IPS-15b (cell line): Measurements from ENCODE around the gene TCHP.

ENCODE experiments used
- H3K27me3 ChIP-seq: one replicate; pipeline ENCODE4 v1.6.1; 2013; ENCODE audit warnings: low read length; ENCODE audit not compliant: control insufficient read depth, insufficient read depth
- H3K36me3 ChIP-seq: one replicate; pipeline ENCODE4 v1.6.1; 2013; ENCODE audit warnings: low read length; ENCODE audit not compliant: control insufficient read depth, insufficient read depth
- H3K4me1 ChIP-seq: one replicate; pipeline ENCODE4 v1.6.1; 2013; ENCODE audit warnings: mild to moderate bottlenecking, low read length; ENCODE audit not compliant: control insufficient read depth, insufficient read depth
- H3K4me3 ChIP-seq: one replicate; pipeline ENCODE4 v1.5.1; 2013; ENCODE audit warnings: low read depth, low read length
- H3K9ac ChIP-seq: one replicate; pipeline ENCODE4 v1.6.1; 2013; ENCODE audit warnings: low read depth, mild to moderate bottlenecking, low read length
- H3K9me3 ChIP-seq: one replicate; pipeline ENCODE4 v1.6.1; 2013; ENCODE audit warnings: mild to moderate bottlenecking, low read length; ENCODE audit not compliant: control insufficient read depth, insufficient read depth

The TCHP gene

DNA sequence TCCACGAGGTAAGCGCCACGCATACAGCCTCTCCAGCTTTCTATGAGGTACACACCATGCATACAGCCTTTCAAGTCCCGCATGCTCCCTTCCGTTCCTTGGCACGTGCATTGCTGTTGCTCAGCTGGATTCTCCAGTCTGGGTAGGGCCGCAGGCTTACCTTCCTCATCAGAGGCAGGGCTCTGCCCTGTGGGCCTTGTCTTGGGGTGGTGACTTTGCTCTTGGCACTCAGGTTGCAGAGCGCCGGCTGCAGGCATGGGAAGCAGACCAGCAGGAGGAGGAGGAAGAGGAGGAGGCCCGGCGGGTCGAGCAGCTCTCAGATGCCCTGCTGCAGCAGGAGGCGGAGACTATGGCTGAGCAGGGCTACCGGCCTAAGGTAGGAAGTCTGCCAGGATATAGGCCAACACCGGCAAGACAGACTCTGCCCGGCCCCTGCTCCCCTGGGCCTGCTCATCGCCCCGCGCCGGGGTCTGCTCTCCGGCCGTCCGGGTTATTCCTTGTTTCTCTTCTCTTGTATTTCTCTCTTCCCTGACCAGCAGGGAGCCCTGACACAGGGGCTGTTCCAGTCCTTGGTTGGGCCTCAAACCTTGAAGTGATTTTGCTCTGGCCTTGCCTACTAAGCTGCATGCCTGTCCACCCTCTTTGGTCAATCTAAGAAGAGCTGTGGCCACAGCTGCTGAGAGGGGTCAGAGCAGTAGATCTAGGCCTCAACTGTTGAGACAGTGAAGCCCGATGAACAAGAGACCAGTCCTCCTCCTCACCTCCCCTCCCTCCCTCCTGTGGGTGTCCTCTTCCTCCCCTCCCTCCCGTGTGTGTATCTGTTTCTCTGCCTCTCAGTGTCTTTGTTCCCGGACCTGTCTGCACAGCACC lies 15.3 kb downstream of the TCHP start:
- Histone ChIP-seq H3K36me3 (peaks cover 5% of the 10 kb centered on the region), H3K27me3 (no peaks in the 10 kb centered on the region), H3K9me3 (no peaks in the 10 kb centered on the region)

DNA sequence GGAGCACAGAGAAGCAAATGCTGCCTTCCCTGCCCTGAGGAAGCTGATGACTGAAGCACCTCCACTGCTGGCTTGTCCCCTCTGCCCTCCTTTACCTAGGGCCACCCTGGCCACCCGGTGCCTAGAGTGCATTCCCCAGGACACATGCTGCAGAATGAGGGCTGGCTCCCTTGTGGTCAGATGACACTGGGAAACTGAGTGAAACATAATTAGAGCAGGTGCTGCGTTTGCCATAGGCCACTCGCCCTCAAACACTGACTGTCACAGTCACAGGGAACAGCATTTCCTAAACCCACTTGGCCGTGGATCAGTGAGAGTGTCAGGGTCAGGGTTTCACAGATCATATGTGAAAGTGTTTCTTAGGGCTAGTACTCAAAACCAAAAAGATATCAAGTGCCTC lies 16.0 kb downstream of the TCHP start:
- no peaks in the 10 kb centered on the region for H3K9me3 ChIP-seq
- H3K4me1 ChIP-seq = no peaks in the 10 kb centered on the region
- H3K36me3 ChIP-seq = peaks cover 4% of the 10 kb centered on the region
- no peaks in the 10 kb centered on the region for H3K27me3 ChIP-seq
- no peak overlapping the region for H3K9ac ChIP-seq
- no peak overlapping the region for H3K4me3 ChIP-seq

More for the DNA sequence above, 15.3 kb downstream of the TCHP start:
- Histone ChIP-seq H3K4me1 (no peaks in the 10 kb centered on the region), H3K9ac (no peak overlapping the region), H3K4me3 (no peak overlapping the region)

DNA sequence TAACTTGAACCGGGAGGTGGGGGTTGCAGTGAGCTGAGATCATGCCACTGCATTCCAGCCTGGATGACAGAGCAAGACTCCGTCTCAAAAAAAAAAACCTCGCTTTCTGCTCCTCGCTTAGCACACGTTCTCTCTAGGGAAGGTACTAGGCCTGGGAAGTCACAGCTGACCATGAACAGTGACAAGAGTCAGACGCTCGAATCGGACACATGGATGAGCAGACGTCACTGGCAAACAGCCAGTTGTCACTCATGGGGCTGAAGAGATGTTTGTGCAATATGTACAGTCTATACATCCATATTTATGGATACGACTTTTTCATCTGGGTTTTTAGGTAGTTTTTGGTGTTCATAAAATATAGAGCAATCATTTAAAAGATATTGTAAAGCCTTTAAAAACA lies 19.4 kb downstream of the TCHP start:
- H3K36me3 ChIP-seq = peaks cover 2% of the 10 kb centered on the region
- H3K27me3 ChIP-seq = no peaks in the 10 kb centered on the region
- H3K4me3 ChIP-seq = no peak overlapping the region
- no peaks in the 10 kb centered on the region for H3K9me3 ChIP-seq
- no peak overlapping the region for H3K9ac ChIP-seq
- H3K4me1 ChIP-seq = no peaks in the 10 kb centered on the region

DNA sequence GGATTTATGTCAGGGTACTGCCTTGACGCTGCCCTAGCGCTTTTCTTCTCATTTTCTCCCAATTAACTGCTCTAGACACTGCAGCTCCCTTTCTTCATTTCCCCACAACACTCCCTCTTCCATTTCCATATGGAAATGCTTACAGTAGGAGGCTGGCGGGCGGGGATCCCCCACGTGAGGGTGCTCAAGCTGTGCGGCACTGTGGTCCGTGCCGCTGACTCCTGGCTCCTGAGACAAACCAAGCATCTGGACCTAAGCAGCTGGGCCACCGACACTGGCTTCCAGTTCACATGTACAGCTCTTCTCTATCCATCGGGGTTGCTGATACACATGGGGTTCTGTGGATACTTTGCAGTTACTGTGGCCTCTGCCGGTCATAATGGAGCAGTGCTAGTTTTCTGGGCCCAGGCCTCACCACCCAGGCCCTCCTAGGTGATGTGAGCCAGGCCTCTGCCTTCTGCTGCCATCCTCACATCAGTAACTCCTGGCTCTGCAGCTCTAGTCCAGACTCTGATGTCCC lies 20.2 kb downstream of the TCHP start:
- no peaks in the 10 kb centered on the region for H3K9me3 ChIP-seq
- peaks cover 1% of the 10 kb centered on the region for H3K36me3 ChIP-seq
- no peak overlapping the region for H3K4me3 ChIP-seq
- H3K9ac ChIP-seq = no peak overlapping the region
- no peaks in the 10 kb centered on the region for H3K4me1 ChIP-seq
- no peaks in the 10 kb centered on the region for H3K27me3 ChIP-seq

DNA sequence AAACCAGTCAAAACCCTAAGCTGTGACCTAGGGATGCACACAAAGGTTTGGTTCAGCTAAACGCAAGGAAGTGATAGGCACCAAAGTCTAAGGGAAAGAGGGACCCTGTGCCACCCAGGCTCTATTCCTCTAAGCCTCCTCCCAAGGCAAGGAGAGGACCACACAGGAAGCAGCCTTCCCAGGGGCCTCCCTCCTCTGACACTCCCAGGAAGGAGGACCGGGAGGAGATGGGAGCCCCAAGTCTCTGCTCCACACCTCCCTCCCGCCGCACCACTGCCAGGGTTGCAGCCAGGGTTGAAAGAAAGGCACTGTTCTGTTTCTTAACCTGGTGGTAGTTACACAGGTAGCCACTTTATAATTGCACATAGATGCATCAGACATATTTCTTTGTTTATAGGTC lies 21.9 kb downstream of the TCHP start:
- no peaks in the 10 kb centered on the region for H3K36me3 ChIP-seq
- H3K4me1 ChIP-seq = no peaks in the 10 kb centered on the region
- H3K27me3 ChIP-seq = no peaks in the 10 kb centered on the region
- H3K4me3 ChIP-seq = no peak overlapping the region
- H3K9ac ChIP-seq = no peak overlapping the region
- no peaks in the 10 kb centered on the region for H3K9me3 ChIP-seq

DNA sequence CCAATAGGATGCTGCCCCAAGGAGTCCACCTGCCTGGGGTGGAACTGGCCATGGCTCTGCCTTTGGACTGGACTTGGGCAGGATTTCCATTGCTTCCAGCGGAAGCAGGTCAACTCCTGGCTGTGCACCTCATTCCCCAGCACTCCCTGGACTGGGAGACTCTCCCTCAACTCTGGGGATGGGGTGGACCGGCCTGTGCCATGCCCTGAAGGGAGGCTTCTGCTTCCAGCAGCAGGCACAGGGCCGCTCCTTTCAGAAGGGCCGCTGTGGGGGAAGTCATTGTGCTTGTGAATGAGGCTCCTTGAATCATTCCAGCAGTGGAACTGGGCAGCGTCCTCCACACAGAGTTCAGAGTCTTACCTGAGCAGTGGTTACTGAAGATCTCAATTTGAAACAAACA lies 23.0 kb downstream of the TCHP start:
- Histone ChIP-seq H3K9ac (no peak overlapping the region), H3K27me3 (no peaks in the 10 kb centered on the region), H3K4me1 (no peaks in the 10 kb centered on the region), H3K36me3 (no peaks in the 10 kb centered on the region), H3K9me3 (no peaks in the 10 kb centered on the region), H3K4me3 (no peak overlapping the region)

DNA sequence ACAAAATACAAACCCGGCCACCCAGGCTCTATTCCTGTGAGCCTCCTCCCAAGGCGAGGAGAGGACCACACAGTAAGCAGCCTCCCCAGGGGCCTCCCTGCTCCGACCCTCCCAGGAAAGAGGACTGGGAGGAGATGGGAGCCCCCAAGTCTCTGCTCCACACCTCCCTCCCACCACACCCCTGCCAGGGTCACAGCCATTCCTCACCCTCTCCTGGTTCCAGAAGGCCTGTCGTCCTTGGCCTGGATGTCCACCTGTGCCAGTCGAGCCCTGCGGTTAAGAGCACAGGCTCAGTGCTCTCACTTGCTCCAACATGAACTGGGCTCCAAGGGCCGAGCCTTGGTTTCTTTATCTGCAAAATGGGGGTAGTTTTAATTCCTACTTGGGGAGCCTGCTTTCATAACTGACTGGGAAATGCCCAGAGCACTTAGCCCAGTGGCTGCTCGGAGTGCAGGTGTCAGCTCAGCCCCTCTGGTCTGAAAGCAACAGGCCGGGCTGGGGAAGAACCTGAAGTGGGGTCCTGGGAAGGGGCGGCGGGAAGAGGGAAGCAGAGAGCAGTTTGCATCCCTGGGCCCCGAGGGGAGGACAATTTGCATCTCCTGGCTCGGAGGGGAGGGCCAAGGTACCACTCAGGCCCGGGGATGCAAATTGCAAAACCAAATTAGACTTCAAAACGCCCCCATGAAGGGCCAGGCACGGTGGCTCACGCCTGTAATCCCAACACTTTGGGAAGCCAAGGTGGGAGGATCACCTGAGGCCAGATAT lies 23.6 kb downstream of the TCHP start:
- no peaks in the 10 kb centered on the region for H3K27me3 ChIP-seq
- no peak overlapping the region for H3K9ac ChIP-seq
- H3K36me3 ChIP-seq = no peaks in the 10 kb centered on the region
- no peak overlapping the region for H3K4me3 ChIP-seq
- no peaks in the 10 kb centered on the region for H3K9me3 ChIP-seq
- no peaks in the 10 kb centered on the region for H3K4me1 ChIP-seq

DNA sequence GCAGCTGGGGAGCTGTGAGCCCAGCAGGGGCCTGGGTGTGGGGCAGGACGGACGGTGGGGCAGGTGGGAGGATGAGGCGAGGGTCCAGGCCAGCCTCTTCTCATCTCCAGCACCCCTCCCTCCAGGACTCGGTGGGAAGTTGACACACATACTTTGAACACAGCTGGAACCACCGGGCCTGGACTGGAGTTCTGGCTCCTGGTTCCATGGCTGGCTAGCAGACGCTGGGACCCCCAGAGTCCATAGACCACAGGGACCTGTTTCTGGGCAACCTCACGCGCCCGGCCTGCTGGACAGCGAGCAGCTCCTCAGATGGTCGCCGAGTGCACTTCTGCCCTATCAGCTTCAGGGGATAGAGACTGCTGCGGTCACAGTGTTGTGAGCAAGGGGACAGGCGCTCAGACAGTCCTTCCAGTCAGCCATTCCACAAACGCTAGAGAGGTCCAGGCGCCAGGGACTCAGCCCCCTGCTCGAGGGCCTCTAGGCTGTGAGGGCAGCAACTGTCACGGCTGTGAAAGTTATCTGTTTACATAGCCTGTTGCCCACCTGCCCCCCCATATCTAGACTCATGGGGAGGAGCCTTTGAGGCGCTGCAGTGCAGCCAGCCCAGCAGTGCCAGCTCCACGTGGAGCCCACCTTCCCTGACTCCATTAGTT lies 25.2 kb downstream of the TCHP start:
- Histone ChIP-seq H3K27me3 (no peaks in the 10 kb centered on the region), H3K4me3 (no peak overlapping the region), H3K4me1 (no peaks in the 10 kb centered on the region), H3K9me3 (no peaks in the 10 kb centered on the region), H3K9ac (no peak overlapping the region), H3K36me3 (no peaks in the 10 kb centered on the region)

DNA sequence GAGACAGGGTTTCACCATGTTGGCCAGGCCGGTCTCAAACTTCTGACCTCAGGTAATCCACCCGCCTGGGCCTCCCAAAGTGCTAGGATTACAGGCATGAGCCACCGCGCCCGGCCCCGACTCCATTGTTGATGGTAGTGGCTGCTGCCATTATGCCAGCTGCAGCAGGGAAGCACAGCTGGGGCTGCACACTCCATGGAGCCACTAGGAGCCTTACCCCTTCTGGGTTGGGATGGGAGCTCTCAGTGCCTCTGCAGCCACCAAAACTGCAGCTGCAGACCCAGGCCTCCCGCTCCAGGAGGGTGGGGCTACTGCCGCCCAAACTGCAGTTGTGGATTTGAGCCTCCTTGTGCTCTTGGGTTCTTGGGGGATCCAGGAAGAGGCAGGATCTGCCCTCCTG lies 25.9 kb downstream of the TCHP start:
- Histone ChIP-seq H3K9me3 (no peaks in the 10 kb centered on the region), H3K4me1 (no peaks in the 10 kb centered on the region), H3K36me3 (peaks cover 5% of the 10 kb centered on the region), H3K9ac (no peak overlapping the region), H3K27me3 (no peaks in the 10 kb centered on the region), H3K4me3 (no peak overlapping the region)

DNA sequence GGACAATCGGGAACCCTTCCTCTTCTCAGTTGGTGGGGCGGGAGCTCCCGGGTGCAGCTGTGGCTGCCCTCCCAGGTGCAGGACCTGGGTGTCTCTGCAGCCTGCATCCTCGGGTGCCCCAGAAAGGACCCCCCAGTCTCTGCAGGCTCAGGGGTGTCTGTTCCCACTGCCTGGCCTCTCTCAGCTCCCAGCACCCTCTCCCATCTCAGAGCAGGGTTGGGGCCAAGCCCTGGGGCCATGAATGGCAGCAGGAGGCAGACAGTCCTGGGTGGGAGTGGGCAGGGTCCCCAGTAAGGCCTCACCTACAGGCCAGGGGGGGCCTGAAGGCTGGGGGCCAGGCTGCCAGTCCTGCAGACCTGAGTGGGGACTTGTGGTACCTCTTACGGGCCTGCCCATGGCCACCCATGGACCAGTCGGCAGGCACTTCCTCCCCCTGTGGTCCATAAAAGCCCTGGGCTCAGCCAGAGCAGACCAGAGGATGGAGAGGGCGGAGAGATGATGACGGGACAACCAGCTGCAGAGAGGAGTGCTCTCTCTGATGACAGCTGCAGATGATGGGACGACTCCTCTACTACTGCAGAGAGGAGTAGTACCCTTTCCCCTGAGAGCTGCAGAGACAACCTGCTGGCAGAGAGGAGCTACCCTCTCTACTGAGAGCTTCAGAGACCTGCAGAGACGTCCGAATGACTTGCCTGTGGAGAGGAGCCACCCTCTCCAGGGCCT lies 26.6 kb downstream of the TCHP start:
- H3K27me3 ChIP-seq = no peaks in the 10 kb centered on the region
- H3K9ac ChIP-seq = no peak overlapping the region
- H3K4me1 ChIP-seq = no peaks in the 10 kb centered on the region
- no peak overlapping the region for H3K4me3 ChIP-seq
- H3K36me3 ChIP-seq = peaks cover 10% of the 10 kb centered on the region
- no peaks in the 10 kb centered on the region for H3K9me3 ChIP-seq

DNA sequence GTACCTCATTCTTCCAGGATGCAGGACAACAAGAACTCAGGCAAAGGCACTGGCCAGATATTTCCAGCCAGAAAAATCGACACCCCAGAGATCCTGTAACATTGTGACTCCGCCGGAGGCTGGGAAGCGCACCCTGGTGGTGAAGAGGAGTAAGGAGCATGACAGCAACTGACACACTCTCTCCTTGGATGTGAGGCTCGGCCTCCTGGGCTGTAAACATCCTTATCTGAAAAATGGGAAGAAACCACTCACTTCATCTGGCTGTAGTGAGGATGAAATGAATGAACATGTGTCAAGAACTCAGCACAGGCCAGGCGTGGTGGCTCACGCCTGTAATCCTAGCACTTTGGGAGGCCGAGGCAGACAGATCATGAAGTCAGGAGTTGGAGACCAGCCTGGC lies 27.5 kb downstream of the TCHP start:
- Histone ChIP-seq H3K4me1 (no peaks in the 10 kb centered on the region), H3K9me3 (no peaks in the 10 kb centered on the region), H3K9ac (no peak overlapping the region), H3K36me3 (peaks cover 15% of the 10 kb centered on the region), H3K4me3 (no peak overlapping the region), H3K27me3 (no peaks in the 10 kb centered on the region)
